WTC11 (cell line): Measurements from ENCODE around the gene GNB5. TPM values are rescaled to one million over a fixed set of nuclear protein-coding genes. Genes with fewer than 3 reads are reported as not detected.
A peak's percentile ranks its signal among the peaks of the same experiment; 100 is the strongest.

ENCODE experiments used
- ATAC-seq: fragments of 200-7000 bp; cut with Tn5 transposase; 2 replicates; pipeline ENCODE4 v1.10.0; 2021; ENCODE audit warnings: mild to moderate bottlenecking, moderate library complexity
- CTCF ChIA-PET: fragments of 300-600 bp; sonication (Branson Sonifier 250); formaldehyde crosslinking; loops from one replicate; lab custom pipeline; 2021; ENCODE audit warnings: antibody characterized with exemption; lab: Charles Lee
- POLR2A ChIA-PET: fragments of 350-600 bp; sonication (Branson Sonifier 250); formaldehyde crosslinking; loops from one replicate; lab custom pipeline; 2021; ENCODE audit warnings: antibody characterized with exemption; lab: Charles Lee
- DNase-seq: peaks from one replicate; pipeline ENCODE4 v3.0.0; 2021; ENCODE audit warnings: low spot score
- H3K27ac Mint-ChIP-seq: 2 replicates; pipeline ENCODE4 v1.8.0; 2021; ENCODE audit warnings: mixed read lengths
- H3K27me3 Mint-ChIP-seq: 2 replicates; pipeline ENCODE4 v1.8.0; 2021; ENCODE audit warnings: low read depth, mild to moderate bottlenecking, moderate library complexity, mixed read lengths
- H3K36me3 Mint-ChIP-seq: 2 replicates; pipeline ENCODE4 v1.8.0; 2021; ENCODE audit warnings: mixed read lengths
- H3K4me1 Mint-ChIP-seq: 2 replicates; pipeline ENCODE4 v1.8.0; 2022; ENCODE audit warnings: mixed read lengths
- H3K4me3 Mint-ChIP-seq: 2 replicates; pipeline ENCODE4 v1.8.0; 2021; ENCODE audit warnings: mild to moderate bottlenecking, moderate library complexity, mixed read lengths
- H3K9me3 Mint-ChIP-seq: 2 replicates; pipeline ENCODE4 v1.8.0; 2021; ENCODE audit warnings: mixed read lengths
- ATF3 ChIP-seq: sonication (generic); formaldehyde crosslinking; conservative IDR thresholded peaks from 2 replicates; pipeline ENCODE4 v1.8.1; 2022; ENCODE audit warnings: mild to moderate bottlenecking, missing genetic modification reagents
- E2F1 ChIP-seq: sonication (generic); formaldehyde crosslinking; IDR thresholded peaks from 2 replicates; pipeline ENCODE4 v1.8.0; 2022; ENCODE audit warnings: mild to moderate bottlenecking, missing genetic modification reagents
- E2F4 ChIP-seq: sonication (generic); formaldehyde crosslinking; IDR thresholded peaks from 2 replicates; pipeline ENCODE4 v1.8.1; 2022; ENCODE audit warnings: low read depth, mild to moderate bottlenecking, moderate library complexity, missing genetic modification reagents, borderline replicate concordance
- FOXP1 ChIP-seq: sonication (generic); formaldehyde crosslinking; IDR thresholded peaks from 2 replicates; pipeline ENCODE4 v1.8.0; 2022; ENCODE audit warnings: missing genetic modification reagents, mild to moderate bottlenecking, moderate library complexity, borderline replicate concordance
- FOXP4 ChIP-seq: sonication (generic); formaldehyde crosslinking; IDR thresholded peaks from 2 replicates; pipeline ENCODE4 v1.8.0; 2022; ENCODE audit warnings: mild to moderate bottlenecking, missing genetic modification reagents
- GTF2I ChIP-seq: fragments of 250-450 bp; sonication (Bioruptor Pico); conservative IDR thresholded peaks from 2 replicates; pipeline ENCODE4 v1.4.0; 2021; ENCODE audit warnings: mild to moderate bottlenecking
- HMGA2 ChIP-seq: fragments of 250-450 bp; sonication (Bioruptor Pico); IDR thresholded peaks from 2 replicates; pipeline ENCODE4 v1.4.0; 2021; ENCODE audit warnings: mild to moderate bottlenecking, moderate library complexity
- IRF1 ChIP-seq: sonication (generic); formaldehyde crosslinking; IDR thresholded peaks from 2 replicates; pipeline ENCODE4 v1.8.0; 2023; ENCODE audit warnings: missing genetic modification reagents
- NFE2L1 ChIP-seq: sonication (generic); formaldehyde crosslinking; IDR thresholded peaks from 2 replicates; pipeline ENCODE4 v1.8.1; 2023; ENCODE audit warnings: missing genetic modification reagents
- RELA ChIP-seq: sonication (generic); formaldehyde crosslinking; IDR thresholded peaks from 2 replicates; pipeline ENCODE4 v1.8.1; 2022; ENCODE audit warnings: missing genetic modification reagents, mild to moderate bottlenecking, borderline replicate concordance
- SMAD3 ChIP-seq: sonication (generic); formaldehyde crosslinking; IDR thresholded peaks from 2 replicates; pipeline ENCODE4 v1.8.0; 2022; ENCODE audit warnings: missing genetic modification reagents, mild to moderate bottlenecking, borderline replicate concordance
- TEAD4 ChIP-seq: sonication (generic); formaldehyde crosslinking; IDR thresholded peaks from 2 replicates; pipeline ENCODE4 v1.8.0; 2022; ENCODE audit warnings: mild to moderate bottlenecking, missing genetic modification reagents
- USF2 ChIP-seq: sonication (generic); formaldehyde crosslinking; IDR thresholded peaks from 2 replicates; pipeline ENCODE4 v1.8.1; 2023; ENCODE audit warnings: mild to moderate bottlenecking, missing genetic modification reagents, moderate library complexity
- ZNF232 ChIP-seq: sonication (generic); formaldehyde crosslinking; IDR thresholded peaks from 2 replicates; pipeline ENCODE4 v1.8.0; 2022; ENCODE audit warnings: mild to moderate bottlenecking, missing genetic modification reagents
- ZNF263 ChIP-seq: sonication (generic); formaldehyde crosslinking; IDR thresholded peaks from 2 replicates; pipeline ENCODE4 v1.8.1; 2022; ENCODE audit warnings: low read depth, mild to moderate bottlenecking, moderate library complexity, missing genetic modification reagents
- ZNF416 ChIP-seq: fragments of 250-450 bp; sonication (Bioruptor Pico); IDR thresholded peaks from 2 replicates; pipeline ENCODE4 v1.9.0; 2021; ENCODE audit warnings: mild to moderate bottlenecking, inconsistent platforms
- ZNF671 ChIP-seq: fragments of 250-450 bp; sonication (Bioruptor Pico); IDR thresholded peaks from 2 replicates; pipeline ENCODE4 v1.8.0; 2021; ENCODE audit warnings: mild to moderate bottlenecking
- total RNA-seq: library from RNA; stranded (reverse); gene quantifications from 3 replicates; pipeline ENCODE4 v1.2.3, GENCODE V29; 2021
- TF ChIP-seq, protein P1 (sequence below): sonication (generic); formaldehyde crosslinking; IDR thresholded peaks from 2 replicates; pipeline ENCODE4 v1.8.1; 2022; ENCODE audit warnings: missing genetic modification reagents, borderline replicate concordance
- TF ChIP-seq, protein P2 (sequence below): fragments of 250-450 bp; sonication (Bioruptor Pico); IDR thresholded peaks from 2 replicates; pipeline ENCODE4 v1.9.0; 2021; ENCODE audit warnings: moderate library complexity, mild to moderate bottlenecking, inconsistent platforms, borderline replicate concordance
- TF ChIP-seq, protein P3 (sequence below): sonication (generic); formaldehyde crosslinking; IDR thresholded peaks from 2 replicates; pipeline ENCODE4 v1.8.1; 2023; ENCODE audit warnings: mild to moderate bottlenecking, missing genetic modification reagents
- TF ChIP-seq, protein P4 (sequence below): fragments of 250-450 bp; sonication (Bioruptor Pico); IDR thresholded peaks from 2 replicates; pipeline ENCODE4 v2.1.2; 2022; ENCODE audit warnings: mild to moderate bottlenecking, moderate library complexity

Gene GNB5
- total RNA-seq, 1 experiment from 2014 or later: 37.0 TPM

GRCh38 chr15:52068004-52068615 lies 123.1 kb downstream of the GNB5 start:
- ATAC-seq: no peak
- no peak for TF ChIP-seq ZNF416 (CRISPR knock-in tag)
- no peak for TF ChIP-seq SMAD3
- no peak for TF ChIP-seq IRF1 (CRISPR knock-in tag)
- TF ChIP-seq ZNF232 (CRISPR knock-in tag): no peak
- TF ChIP-seq ZNF263 (CRISPR knock-in tag): no peak
- TF ChIP-seq RELA (CRISPR knock-in tag): no peak
- TF ChIP-seq GTF2I (CRISPR knock-in tag): no peak
- TF ChIP-seq NFE2L1 (CRISPR knock-in tag): no peak
- TF ChIP-seq, protein P1, sequence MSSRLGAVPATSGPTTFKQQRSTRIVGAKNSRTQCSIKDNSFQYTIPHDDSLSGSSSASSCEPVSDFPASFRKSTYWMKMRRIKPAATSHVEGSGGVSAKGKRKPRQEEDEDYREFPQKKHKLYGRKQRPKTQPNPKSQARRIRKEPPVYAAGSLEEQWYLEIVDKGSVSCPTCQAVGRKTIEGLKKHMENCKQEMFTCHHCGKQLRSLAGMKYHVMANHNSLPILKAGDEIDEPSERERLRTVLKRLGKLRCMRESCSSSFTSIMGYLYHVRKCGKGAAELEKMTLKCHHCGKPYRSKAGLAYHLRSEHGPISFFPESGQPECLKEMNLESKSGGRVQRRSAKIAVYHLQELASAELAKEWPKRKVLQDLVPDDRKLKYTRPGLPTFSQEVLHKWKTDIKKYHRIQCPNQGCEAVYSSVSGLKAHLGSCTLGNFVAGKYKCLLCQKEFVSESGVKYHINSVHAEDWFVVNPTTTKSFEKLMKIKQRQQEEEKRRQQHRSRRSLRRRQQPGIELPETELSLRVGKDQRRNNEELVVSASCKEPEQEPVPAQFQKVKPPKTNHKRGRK: no peak
- no peak for TF ChIP-seq ZNF671
- TF ChIP-seq, protein P2, sequence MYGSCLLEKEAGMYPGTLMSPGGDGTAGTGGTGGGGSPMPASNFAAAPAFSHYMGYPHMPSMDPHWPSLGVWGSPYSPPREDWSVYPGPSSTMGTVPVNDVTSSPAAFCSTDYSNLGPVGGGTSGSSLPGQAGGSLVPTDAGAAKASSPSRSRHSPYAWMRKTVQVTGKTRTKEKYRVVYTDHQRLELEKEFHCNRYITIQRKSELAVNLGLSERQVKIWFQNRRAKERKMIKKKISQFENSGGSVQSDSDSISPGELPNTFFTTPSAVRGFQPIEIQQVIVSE (CRISPR knock-in tag): no peak
- TF ChIP-seq, protein P3, sequence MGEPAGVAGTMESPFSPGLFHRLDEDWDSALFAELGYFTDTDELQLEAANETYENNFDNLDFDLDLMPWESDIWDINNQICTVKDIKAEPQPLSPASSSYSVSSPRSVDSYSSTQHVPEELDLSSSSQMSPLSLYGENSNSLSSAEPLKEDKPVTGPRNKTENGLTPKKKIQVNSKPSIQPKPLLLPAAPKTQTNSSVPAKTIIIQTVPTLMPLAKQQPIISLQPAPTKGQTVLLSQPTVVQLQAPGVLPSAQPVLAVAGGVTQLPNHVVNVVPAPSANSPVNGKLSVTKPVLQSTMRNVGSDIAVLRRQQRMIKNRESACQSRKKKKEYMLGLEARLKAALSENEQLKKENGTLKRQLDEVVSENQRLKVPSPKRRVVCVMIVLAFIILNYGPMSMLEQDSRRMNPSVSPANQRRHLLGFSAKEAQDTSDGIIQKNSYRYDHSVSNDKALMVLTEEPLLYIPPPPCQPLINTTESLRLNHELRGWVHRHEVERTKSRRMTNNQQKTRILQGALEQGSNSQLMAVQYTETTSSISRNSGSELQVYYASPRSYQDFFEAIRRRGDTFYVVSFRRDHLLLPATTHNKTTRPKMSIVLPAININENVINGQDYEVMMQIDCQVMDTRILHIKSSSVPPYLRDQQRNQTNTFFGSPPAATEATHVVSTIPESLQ: no peak
- TF ChIP-seq ATF3 (CRISPR knock-in tag): no peak
- Mint-ChIP-seq H3K27ac (peak overlapping the region; percentile 48; the same call in 1 of the 2 replicates), H3K4me3 (no peak overlapping the region), H3K27me3 (no peaks in the 10 kb centered on the region), H3K36me3 (peaks cover 19% of the 10 kb centered on the region), H3K9me3 (no peaks in the 10 kb centered on the region), H3K4me1 (peaks cover 11% of the 10 kb centered on the region)
- ChIA-PET CTCF (interaction anchor here (1.2 to 3.3 kb wide), 4 partner anchors 9 to 87 kb away, joined by 3 to 49 read pairs (median 10); no protein-coding TSS in a partner anchor), POLR2A (no interaction called here)
- DNase-seq: no peak

DNA sequence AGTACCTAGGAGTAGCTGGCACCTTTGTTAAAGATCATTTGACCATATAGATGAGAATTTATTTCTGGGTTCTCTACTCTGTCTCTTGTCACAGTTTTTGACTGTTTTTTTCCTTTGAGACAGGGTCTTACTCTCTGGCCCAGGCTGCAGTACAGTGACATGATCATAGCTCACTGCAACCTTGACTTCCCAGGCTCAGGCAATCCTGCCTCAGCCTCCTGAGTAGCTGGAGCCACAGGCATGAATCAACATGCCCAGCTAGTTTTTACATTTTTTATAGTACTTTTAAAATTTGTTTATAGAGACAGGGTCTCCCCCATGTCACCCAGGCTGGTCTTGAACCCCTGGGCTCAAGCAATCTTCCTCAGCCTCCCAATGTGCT lies 123.7 kb downstream of the GNB5 start:
- Mint-ChIP-seq H3K4me3 (no peak overlapping the region), H3K4me1 (peaks cover 11% of the 10 kb centered on the region), H3K9me3 (no peaks in the 10 kb centered on the region), H3K36me3 (peaks cover 22% of the 10 kb centered on the region), H3K27me3 (no peaks in the 10 kb centered on the region), H3K27ac (no peak overlapping the region)
- ChIA-PET CTCF (interaction anchor here (1.4 to 2.2 kb wide), 2 partner anchors 10 to 11 kb away, joined by 5 to 15 read pairs; no protein-coding TSS in a partner anchor), POLR2A (no interaction called here)
- ATAC-seq (no peak), DNase-seq (no peak)
- TF ChIP-seq FOXP4 (no peak), USF2 (no peak), E2F4 (CRISPR knock-in tag) (no peak), FOXP1 (CRISPR knock-in tag) (no peak), TEAD4 (CRISPR knock-in tag) (no peak), E2F1 (CRISPR knock-in tag) (no peak), HMGA2 (no peak), RELA (CRISPR knock-in tag) (no peak)
- TF ChIP-seq, protein P4, sequence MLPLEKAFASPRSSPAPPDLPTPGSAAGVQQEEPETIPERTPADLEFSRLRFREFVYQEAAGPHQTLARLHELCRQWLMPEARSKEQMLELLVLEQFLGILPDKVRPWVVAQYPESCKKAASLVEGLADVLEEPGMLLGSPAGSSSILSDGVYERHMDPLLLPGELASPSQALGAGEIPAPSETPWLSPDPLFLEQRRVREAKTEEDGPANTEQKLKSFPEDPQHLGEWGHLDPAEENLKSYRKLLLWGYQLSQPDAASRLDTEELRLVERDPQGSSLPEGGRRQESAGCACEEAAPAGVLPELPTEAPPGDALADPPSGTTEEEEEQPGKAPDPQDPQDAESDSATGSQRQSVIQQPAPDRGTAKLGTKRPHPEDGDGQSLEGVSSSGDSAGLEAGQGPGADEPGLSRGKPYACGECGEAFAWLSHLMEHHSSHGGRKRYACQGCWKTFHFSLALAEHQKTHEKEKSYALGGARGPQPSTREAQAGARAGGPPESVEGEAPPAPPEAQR (CRISPR knock-in tag): no peak
